Right lobe of liver (tissue), 4 donors: ENCODE results near the gene DNAH8.

Experiments used
- POLR2A ChIP-seq: fragments of 450-650 bp; IDR thresholded peaks from one replicate; pipeline ENCODE4 v1.6.1; 2017; ENCODE audit warnings: antibody characterized with exemption, mild to moderate bottlenecking
- TF ChIP-seq, protein P1 (sequence below), 4 donors: fragments of 200-600 bp in 3 of 4; fragments of 450-650 bp in 1 of 4; IDR thresholded peaks; one replicate each; pipeline versions ENCODE4 v1.5.1 to v1.8.0; 2016 to 2022; ENCODE audit warnings: antibody characterized with exemption in 4 of 4, mild to moderate bottlenecking in 2 of 4
- donor health status: DM: no; HTN: no; CAD: no.
- donor health status: DM: no; HTN: no; CAD: no.
- donor health status: DM: no; HTN: yes; CAD: no.

DNA sequence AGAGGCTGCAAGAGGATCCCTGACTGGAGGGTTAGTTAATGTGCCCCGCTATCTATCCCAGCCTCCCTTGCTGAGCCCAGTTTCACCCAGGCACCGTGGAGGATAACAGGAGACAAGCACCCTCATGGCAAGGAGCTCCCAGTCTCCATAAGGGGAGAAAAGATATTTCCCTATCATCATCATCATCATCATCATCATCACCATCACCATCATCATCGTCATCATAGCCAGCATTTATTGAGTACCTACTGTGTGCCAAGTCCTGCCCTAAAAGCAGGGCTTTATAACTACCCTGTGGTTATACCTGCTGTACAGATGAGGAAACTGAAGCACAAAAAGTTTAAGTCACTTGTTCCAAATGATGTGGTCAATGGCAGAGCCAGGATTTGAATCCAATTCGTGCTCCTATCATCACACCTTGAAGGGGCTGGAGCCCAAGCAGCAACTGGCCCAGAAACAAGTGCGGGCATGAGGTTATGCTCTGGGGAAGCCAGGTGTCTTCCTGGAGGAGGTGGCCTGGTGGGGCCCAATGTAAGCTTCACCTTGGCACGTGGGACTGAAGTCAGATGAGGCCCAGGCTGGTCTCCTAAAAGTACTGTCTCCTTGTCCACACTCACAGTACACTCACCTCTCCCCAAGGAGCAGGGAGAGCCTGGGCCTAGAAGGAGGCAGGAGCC, 343.5 kb downstream of the DNAH8 start:
- TF ChIP-seq, protein P1, sequence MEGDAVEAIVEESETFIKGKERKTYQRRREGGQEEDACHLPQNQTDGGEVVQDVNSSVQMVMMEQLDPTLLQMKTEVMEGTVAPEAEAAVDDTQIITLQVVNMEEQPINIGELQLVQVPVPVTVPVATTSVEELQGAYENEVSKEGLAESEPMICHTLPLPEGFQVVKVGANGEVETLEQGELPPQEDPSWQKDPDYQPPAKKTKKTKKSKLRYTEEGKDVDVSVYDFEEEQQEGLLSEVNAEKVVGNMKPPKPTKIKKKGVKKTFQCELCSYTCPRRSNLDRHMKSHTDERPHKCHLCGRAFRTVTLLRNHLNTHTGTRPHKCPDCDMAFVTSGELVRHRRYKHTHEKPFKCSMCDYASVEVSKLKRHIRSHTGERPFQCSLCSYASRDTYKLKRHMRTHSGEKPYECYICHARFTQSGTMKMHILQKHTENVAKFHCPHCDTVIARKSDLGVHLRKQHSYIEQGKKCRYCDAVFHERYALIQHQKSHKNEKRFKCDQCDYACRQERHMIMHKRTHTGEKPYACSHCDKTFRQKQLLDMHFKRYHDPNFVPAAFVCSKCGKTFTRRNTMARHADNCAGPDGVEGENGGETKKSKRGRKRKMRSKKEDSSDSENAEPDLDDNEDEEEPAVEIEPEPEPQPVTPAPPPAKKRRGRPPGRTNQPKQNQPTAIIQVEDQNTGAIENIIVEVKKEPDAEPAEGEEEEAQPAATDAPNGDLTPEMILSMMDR (IDR thresholded peaks at IDR 0.05): no peak
- no peak for TF ChIP-seq POLR2A
